ENCODE measurements around the gene PNMA6F.
"Not testable (repeated sequence)": the region's sequence is repeated elsewhere in the genome, so short reads cannot be mapped to it uniquely, and the experiment has no call there.

PNMA6F gene

DNA sequence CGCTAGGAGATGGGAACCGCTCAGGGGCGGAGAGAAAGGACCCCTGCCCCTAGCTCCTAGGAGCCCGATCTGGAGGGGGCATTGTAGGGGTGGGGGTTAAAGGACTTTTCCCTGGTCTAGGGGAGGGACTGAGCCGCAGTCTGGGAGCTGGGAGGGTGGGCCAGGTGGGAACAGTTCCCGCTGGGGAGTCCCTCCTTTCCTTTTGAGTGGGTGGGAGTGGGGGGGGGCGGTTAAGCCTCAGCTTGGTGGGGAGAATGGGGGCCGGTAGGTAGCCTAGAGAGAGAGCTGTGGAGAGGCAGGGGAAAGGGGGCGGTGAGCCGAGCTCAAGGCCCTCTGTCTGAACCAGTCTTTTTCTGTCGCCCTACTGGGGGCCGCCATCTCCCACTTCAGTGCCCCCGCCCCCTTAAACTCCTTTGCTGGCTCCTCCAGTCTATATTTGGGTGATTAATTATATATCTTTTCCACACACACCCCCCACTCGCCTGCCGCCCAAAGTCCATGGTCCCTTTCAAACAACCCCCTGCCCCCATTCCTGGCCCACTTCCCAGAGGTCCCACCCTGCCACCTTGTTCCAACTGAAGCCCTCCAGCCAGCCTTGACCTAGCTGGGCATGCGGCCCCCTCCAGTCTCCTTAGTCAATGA is 13.2 kb upstream of the PNMA6F start:
- DNase-seq (ENCODE audit: low spot score) = no peak

DNA sequence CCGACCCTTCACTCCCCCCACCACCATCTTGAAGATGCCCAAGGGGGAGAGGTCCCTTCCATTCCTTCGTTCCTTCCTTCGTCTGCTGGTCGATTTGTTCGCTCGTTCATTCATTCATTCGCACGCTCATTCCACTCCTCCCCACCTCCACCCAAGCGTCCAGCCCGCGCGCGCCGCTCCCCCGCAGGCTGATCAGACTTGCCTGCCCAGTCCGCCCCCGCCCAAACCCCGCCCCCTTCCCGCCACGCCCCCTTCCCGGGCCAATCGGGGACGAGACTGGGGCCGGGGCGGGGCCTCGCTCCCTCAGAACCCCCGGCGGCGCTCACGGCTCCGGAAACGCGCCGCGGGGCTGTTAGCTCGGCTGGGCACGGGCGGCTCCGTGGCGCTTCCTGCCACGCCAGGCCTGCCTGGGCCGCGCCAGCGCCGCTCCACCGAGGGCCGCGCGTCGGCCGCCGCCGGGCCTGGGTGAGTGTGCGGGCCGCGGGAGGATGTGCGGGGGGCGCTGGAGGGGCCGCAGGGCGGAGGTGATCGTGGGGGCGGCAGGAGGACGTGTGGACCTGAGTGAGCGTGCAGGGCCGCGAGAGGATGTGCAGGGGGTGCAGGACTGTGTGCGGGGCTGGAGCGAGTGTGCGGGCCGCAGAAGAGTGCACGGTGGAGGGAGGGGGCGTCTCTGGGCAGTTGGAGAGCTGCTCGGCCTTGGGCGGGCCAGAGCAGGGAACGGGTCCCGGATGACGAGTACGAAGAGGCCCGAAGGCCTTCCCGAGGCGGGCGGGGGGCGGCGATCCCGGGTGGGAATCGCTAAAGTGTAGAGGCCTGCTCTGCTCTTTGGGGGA is 12.5 kb upstream of the PNMA6F start, which contains the start of gene ZNF275:
Gene ZNF275 (plus strand): TSS at position 333 of the 833 bp plus-strand sequence. CDS start 2,527 bp downstream, outside the sequence.
- peak; percentile 78 for DNase-seq (ENCODE audit: low spot score)

DNA sequence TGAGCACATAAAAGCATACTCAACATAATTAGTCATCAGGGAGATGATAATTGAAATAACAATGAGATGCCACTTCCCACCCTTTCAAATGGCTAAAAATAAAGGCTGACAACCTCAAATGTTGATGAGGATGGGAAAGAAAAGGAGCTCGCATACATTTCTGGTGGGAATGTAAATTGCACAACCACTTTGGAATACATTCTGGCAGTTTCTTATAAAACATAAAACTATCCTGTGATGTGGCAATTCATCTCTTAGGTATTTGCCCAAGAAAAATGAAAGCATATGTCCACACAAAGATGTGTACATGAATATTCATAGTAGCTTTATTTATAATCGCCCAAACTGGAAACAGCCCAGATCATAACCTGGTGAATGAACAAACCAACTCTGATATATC is 11.7 kb upstream of the PNMA6F start:
- DNase-seq (ENCODE audit: low spot score) = no peak

DNA sequence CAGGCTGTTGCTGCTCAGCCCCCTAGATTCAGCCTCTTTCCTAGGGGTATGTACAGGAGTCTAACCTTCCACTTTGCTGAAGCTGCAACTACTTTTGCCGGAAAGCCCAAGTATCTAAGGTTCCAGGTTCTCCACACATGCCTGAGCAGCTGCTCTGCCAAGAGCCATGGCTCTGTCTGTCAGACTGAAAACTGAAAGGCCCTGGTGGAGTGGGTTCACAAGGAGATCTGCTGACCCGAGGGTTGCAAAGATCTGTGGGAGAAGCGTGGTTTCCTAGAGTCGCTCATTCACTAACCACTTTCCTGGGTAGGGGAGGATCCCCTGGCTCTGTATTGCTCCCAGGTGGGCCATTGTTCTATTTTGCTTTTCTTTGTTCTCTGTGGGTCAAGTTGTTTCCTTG is 6.0 kb upstream of the PNMA6F start:
- no peak for DNase-seq (ENCODE audit: low spot score)

DNA sequence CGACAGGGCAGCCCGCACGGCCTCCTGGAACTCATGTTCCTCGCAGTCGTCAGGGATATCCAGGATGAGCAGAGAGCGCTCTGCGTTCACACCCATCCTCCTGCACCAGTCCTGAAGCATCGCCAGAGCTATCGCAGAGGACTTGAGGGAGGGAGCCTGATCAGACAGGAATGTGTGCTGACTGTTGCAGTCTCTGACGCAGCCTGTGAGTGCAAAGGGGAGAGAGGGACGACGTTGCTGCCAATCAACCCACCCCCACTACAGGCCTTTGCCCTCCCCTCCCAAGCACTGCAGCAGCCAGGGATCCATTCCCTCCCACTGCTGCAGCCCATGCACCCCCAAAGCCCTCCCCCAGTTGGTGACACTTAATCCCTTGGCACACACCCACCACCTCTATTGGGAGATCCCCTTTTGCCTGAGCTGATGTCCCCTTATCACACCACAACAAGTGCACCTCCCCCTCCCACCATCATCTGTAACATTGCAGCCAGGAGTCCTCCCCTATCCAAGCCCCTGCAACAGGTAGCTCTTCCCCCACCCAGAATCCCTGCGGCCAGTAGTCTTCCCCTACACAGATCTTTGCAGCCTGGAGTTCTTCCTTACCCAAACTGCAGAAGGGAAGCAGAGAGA is 897 bp downstream of the PNMA6F start:
- DNase-seq (ENCODE audit: low spot score) = no peak

DNA sequence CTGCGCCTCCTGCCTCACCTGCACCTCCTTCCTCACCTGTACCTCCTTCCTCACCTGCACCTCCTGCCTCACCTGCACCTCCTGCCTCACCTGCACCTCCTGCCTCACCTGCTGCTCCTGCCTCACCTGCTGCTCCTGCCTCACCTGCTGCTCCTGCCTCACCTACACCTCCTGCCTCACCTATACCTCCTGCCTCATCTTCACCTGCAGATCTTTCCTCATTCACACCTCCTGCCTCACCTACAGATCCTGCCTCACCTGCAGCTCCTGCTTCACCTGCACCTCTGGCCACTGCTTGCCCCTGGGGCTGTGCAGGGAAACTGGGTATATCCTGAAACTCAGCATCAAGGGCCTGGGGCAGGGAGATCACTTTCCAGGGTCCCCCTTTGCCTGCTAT is 1.5 kb downstream of the PNMA6F start:
- not testable (repeated sequence) for DNase-seq (ENCODE audit: low spot score)

DNA sequence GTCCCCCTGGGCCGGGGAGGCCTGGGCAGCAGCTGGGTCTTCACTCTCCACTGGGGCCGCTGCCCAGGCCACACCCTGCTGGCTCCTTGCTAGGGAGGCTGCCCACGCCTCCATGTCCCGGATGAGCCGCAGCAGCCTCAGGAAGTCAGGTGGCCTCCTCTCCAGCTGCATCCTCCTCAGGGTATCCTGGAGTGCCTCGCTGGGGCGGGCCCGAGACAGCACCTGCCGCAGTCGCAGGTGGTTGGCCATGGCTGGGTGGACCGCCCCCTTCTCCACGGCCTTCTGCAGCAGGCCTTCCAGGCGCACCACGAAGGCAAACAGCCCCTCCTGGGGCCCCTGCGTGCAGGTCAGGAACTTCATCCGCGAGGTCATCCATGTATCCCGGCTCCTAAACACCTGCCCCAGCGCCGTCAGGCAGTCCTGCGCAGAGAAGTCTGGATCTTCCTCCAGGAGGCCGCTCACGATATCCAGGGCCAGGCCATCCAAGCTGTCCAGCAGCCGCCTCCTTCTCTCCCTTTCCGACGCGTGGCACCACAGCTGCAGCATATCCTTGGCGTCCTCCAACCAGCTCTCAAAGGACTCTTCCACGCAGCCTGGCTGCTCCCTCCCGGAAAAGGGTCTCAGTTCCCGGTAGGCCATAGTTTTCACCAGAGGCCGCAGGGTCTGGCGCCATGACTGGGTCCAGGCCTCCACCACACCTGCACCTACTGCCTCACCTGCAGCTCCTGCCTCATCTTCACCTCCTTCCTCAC is 2.1 kb downstream of the PNMA6F start:
- DNase-seq (ENCODE audit: low spot score) = no peak

DNA sequence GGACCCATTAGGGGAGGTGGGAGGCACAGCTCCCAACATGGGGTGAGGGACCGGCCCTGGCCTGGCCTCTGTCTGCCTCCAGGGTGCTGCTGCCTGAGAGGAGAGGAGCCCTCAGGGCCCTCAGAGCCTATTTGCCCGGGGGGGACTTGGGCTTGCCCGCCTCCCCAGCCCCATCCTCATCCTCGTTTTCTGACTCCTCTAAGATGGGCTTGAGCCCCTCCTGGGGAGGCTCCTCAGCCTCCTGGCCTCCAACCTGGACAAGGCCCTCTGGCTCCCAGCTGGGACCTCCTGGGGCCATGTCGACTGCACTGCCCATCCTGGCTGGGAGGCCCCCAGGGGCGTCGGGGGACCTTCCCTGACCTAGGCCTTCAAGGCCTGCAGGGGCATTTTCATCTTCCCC is 2.8 kb downstream of the PNMA6F start:
- no peak for DNase-seq (ENCODE audit: low spot score)

DNA sequence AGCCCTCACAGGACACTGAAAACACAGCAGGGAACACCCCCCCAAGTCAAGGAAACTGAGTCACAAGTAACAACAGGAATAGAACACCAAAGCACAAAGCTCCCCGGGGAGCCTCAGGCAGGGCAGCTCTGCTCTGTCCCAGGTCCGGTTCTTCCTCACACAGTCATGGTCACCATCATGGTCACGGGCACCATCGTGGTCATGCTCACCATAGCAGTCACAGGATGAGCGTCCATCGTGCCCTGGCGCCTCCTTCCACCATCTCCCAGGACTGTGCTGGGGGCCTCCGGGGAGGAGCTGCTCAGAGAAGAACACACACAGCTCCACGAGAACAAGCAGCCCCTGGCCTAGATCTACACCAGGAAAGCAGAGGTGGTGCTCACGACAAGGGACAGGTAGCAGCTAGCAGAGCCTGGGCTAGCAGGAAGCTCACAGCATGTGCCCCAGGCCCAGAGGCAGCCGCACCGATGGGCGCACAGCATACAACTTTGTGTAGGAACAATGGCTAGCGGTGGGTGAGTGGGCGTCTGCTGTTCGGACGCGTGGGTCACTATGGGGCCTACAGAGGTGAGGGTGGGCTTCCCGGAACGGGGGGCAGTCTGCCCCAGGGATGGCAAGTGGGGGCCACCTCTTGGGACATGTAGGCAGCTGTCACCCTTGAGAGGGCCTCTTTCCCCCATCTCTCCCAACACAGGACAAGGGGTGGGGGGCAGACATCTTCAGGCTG is 3.4 kb downstream of the PNMA6F start:
- DNase-seq (ENCODE audit: low spot score) = no peak

DNA sequence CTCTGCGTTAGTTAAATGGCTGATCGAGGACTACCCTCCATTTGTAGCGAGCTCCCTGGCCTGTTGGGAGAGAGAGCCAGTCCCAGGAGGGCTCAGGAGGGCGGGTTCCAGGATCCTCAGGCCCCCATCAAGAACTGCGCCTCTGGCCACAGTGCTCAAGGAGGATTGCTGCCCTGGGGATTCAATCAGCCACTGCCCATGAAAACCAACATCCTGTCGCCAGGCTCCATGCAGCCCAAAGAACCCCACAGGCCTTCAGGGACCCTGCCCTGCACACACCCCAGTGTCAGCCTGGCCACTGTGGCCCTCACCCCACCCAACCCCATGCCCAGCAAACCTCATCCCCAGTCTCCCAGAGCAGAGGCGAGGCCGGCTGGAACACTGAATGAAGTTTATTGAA is 4.3 kb downstream of the PNMA6F start:
- no peak for DNase-seq (ENCODE audit: low spot score)

DNA sequence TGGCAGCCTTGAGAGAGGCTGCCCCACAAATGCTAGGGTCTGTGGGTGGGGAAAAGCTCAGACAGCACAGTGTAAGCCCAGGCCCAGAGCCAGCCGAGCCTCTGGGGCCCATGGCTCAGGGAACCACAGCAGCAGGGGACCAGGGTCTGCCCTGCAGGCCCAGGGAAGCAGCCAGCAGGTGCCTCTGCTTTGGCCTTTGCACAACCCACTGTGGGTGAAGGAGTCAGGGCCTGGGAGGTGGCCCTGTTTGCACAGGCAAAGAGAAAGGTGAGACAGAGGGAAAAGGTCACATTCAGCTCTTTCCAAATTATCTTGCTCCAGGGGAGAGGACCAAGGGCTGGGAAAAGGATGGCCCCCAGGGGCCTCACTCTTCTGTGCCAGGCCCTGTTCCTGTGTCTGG is 8.7 kb downstream of the PNMA6F start:
- no peak for DNase-seq (ENCODE audit: low spot score)

DNA sequence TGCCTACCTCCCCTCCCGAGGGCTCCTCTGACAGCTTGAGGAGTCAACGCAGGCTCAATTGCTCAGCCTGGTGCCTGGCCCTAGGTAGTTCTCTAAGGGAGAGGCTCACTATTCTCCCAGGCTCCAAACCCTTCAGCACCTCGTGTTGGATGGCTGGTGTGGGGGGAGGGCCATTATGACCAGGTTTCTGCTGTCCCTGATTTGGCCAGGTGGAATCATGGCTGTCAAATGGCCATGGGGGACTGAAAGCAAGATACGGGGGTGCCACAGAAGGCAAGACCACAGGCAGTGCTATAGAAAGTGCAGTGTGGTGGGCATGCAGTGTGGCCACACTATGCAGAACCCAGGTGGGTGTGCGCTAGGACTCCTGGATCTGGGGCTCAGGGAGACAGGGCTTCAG is 9.5 kb downstream of the PNMA6F start:
- no peak for DNase-seq (ENCODE audit: low spot score)

DNA sequence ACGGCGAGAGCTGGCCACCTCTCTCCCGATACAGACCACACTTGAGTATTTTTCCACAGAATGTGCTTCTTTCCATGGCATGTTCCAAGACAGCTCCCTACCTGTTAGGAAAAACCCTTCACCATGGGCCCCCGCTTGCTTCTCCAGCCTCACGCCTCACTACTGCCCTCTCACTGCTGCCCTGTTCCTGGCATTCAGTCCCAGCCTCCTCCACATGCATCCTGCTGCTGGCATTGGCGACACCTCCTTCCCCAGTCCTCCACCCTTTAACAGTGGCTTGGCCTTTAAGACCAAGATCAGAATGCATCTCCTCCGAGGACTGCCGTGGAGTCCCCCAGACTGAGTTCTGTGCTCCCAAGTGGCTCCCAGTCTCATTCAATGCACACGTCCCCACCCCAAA is 10.7 kb downstream of the PNMA6F start:
- no peak for DNase-seq (ENCODE audit: low spot score)

DNA sequence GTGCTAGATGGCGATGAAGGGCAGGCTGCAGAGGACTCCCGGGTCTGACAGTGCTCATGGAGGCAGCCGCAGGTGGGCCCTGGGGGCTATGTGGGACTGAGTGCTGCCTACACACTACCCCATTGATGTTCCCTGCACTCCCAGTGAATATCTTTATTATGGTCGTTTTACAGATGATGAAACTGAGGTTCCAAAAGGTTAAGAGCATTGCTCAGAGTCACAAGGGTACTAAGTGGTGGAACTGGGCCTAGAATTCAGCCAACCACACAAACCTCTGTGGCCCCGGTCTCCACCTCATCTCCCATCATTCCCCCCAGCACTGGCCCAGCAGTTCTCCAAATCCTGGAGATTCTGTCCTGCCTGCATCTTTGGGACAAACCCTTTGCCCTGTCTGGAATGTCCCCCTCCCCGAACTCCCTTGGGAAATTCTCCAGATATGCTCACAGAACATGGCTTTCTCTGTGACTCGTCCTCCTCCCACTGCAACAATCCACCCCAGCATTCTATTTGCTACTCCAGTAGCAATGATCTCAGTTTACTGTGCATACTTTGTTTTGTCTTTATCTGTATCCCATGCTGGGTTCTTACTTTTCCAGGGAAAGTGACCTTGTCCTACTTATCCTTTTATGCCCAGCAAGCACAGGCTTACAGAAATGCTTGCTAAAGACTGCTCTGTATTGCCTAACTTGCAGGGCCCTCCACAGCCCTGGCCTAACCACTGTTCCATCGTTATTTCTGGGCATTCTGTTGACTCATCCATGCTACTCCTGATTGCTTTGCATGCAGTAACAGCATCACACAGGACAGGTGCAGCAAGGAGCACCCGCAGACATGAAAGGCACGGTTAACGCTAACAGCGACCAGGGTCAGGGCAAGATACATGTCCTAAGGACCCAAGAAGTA is 14.0 kb downstream of the PNMA6F start:
- no peak for DNase-seq (ENCODE audit: low spot score)

DNA sequence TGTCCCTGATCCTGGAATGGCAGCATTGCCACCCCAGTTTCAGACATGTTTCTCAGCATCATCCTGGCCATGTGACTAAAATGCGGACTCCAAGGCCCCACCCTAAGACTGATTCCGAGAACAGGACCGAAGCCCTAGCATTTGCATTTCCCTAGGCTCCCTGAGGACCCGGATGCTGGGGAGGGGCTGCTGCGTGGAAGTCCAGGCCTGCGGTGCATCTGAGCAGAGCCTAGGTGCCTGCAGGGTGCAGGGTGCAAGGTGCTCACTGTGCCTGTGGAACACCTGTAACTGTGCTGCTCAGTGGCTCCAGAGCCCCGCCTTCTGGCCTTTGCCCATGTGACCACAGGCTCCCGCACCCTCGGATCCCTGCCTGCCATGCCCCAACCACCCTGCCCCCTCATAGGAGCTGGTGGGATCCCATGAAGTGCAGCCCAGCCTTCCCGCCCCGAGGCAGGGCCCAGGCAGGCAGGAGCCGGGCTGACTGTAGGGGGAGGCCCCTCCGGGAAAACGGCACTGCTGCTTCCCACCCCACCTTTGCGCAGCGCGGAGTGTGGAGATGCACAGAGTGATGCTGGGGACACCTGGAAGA is 14.9 kb downstream of the PNMA6F start:
- no peak for DNase-seq (ENCODE audit: low spot score)

DNA sequence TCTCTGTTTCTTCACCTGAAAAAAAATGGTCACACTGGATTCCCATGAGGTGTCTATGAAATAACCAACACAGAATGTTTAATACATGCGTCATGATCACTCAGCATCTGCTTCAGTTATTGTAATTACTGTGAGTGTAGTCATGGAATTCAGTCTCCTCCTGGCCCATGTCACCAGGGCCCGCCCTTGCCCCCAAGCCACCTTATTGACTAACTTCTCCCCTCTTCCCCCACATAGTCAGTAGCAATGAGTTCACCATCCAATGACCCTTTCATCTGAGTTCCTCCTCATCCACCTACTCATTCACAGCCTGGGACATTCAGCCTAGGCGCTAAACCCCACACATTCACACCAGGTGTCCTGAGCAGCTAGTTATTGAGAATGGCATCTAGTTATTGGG is 15.6 kb downstream of the PNMA6F start:
- no peak for DNase-seq (ENCODE audit: low spot score)

DNA sequence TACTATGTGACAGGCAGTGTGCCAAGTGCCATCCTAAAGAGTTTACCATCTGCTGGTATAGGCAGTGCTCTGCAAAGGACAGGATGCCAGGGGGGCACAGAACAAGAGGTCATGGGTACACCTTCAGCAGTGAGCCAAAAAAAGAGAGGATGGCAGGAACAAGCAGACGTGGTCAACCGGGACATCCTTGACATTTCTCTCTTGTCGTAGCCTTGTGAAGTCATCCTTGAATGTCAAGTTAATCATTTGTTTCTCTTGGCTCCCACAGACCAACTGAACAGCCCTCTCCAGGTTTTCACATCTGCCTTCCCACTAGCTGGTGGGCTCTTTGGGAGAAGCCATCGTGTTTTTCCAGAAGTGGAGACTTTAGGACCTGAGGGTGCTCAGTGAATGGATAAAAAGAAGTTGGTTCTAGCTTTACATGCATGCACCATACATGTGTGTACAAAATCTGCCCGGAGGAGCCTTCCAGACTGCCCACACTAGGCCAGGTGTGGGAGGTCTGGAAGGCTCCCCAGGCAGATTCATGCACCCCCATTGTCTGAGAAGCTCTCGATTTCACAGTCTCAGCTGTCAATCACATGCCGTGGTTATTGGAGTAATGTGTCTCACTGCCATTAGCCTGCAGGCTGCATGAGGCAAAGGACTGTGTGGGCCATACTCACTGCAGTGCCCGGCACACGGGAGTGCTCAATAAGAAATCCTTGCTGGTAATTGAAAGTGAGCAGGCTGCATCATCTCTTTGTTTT is 16.4 kb downstream of the PNMA6F start:
- no peak for DNase-seq (ENCODE audit: low spot score)

DNA sequence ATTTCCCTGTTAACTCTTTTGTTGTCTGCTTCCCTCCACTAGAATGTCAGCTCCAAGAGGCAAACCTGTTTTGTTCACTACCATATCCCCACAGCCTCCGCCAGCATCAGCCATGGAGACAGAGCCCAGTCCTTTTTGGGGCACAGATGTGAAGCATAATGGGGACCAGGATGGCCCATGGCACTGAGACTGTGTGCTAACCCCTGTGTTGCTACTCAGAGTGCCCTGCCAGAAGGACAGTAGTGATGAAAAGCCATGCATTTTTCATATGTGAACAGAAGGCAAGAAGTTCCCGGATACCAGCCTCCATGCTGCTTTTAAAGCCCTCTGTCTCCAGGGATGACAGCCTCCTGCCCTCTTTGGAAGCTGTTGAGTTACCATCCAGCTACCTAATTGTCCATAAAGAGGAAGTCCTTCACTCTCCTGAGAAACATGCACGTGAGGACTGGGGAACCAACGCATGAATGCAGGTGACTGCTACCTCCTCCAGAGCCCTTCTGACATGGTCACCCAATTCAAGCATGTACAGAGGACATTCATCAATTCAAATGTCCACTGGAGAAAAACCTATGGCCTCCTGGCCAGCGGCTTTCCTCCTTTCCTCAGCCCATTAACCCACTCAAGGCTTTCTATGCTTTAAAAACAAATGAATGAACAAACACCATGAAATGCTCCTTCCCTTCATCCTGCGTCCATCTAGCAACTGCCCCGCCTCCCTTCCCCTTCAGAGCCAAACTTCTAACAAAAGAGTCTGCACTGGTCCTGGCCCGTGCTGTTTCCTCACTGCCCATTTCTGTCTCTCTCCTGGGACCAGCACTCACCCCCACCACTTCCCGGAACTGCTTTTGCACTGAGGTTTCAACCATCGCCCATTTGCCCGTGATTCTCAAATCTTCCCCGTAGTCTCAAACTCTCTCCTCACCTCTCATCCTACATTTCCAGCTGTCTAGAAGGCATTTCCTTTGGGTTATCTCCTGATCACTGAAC is 18.0 kb downstream of the PNMA6F start:
- no peak for DNase-seq (ENCODE audit: low spot score)
